Activated CD8-positive, alpha-beta memory T cell treated with anti-CD3 and anti-CD28 coated beads for 36 hours (primary cell): ENCODE data around the gene NTM. TPM values are rescaled to one million over a fixed set of nuclear protein-coding genes. Genes with fewer than 3 reads are reported as not detected.

Source experiments
- CTCF ChIA-PET: fragments of 350-600 bp; sonication (Branson Sonifier 250); formaldehyde crosslinking; loops from one replicate; lab custom pipeline; 2021; ENCODE audit warnings: antibody characterized with exemption; lab: Charles Lee
- POLR2A ChIA-PET: fragments of 350-600 bp; sonication (Branson Sonifier 250); formaldehyde crosslinking; loops from one replicate; lab custom pipeline; 2021; ENCODE audit warnings: antibody characterized with exemption; lab: Charles Lee
- total RNA-seq, 2 experiments: library from RNA; stranded (reverse); gene quantifications; one replicate each; pipeline ENCODE4 v1.2.3, GENCODE V29; 2021

NTM gene
- total RNA-seq, 2 experiments from 2014 or later, result not detected

DNA sequence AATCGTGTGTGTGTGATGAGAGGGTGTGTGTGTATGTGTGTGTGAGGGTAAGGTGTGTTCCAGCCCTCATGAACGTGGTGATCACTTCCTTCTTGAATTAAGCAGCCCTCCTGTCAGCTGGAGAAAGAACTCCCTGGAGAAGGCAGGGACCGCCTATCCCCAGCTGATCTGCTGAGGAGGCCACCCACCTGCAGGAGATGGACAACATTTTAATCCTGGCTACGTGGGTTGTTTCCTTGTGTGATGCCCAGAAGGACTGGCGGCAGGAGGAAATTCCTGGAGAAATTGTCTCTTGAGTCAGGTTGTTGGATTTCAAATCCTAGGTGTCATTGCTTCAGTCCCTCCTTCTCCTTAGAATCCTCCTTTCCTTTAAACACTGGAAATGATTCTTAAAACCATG is 878.8 kb downstream of the NTM start:
- POLR2A ChIA-PET, result no interaction called here
- CTCF ChIA-PET, result no interaction called here

GRCh38 chr11:132251061-132251460 is 880.6 kb downstream of the NTM start:
- ChIA-PET POLR2A (no interaction called here), CTCF (no interaction called here)

- ChIA-PET CTCF (no interaction called here), POLR2A (no interaction called here)
These were observed 883.3 kb downstream of the NTM start for GRCh38 chr11:132253469-132254264.

DNA sequence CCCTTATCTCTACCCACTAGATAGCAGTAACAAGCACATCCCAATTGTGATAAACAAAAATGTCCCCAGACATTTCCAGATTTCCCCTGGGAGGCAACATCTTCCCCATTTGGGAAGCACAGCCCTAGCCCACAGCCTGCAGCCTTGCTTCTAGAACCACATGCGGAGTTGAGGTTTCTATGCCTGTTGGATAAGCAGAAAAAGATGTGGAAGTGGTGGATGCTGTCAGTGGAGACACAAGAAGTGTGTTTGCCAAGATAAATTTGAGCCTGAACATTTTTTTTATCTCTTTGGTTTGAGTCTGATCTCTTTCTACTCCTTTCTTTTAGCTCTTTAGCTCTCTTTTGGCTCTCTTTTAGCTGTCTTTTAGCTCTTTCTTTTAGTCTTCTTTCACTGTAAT is 884.5 kb downstream of the NTM start:
- ChIA-PET CTCF (no interaction called here), POLR2A (no interaction called here)

DNA sequence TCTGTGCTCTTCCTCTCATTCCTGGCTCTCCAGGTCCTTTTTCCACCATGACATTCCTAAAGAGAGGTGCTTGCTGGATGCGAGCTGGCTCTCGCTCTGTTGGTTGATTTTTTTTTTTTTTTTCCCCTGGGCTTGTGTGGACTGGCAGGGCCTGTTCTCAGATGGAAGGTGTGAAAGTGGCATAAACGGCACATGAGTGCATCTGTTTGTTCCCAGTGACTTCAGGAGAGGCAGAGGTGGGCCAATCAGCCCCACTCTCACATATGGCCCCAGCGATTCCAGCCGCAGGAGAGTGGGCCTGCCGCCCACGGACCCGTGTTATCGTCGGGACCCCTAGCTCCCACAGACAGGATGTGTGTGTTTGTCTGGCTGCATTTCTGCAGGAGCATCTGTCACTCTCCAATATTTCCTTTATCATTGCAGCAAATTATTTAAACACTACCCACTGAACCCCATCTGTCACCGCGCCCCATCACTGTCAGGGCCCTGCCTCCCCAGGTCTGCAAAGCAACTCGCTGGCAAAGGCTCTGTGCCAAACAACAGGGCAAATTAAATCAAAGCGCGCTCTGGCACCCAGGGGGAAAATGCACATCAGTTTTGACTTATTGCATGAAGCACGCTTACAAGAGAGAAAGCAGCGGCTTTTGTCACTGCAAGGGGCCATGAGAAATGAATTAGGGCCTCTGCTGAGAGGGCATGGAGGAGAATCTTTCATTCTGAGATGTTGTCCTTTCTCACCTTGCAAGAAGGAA is 886.3 kb downstream of the NTM start:
- ChIA-PET CTCF (no interaction called here), POLR2A (no interaction called here)

DNA sequence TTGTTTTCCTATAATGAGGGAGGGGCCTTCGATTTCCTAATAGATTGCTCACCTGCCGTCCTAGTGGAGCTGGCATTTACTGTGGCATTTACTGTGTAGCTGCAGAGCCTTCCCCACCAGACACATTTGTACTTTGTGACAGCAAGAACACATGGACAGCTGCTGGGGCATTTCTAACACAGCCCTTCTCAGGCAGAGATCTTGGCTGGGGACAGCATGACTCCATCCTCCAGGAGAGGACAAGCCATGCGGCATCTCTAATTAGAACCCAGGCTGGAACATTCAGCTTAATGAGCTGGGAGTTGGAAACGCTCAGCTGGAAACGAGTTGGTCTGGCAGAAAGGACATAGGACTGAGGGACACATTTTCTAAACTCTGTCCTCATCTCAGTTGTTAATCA is 887.5 kb downstream of the NTM start:
- ChIA-PET POLR2A (no interaction called here), CTCF (no interaction called here)

DNA sequence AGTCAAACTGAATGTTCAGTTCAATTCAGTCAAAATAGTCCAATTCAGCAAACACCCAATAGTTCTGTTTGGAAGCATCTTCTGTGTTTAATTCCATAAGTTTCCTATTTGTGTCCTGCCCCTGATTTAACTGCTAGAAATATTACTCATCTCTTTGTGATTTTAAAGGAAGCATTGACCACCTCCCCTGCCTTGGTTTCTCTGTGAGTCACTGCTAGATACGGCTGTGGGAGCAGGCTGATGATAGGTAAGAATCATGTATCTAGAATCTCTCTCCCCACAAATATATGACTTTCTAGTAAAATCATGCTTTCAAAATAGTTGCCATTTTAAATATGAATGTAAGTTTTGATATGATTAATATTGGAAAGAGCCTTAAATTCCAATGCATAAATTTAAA is 888.5 kb downstream of the NTM start:
- CTCF ChIA-PET, result no interaction called here
- POLR2A ChIA-PET, result no interaction called here

GRCh38 chr11:132260636-132261035 is 890.2 kb downstream of the NTM start:
- ChIA-PET CTCF (no interaction called here), POLR2A (no interaction called here)

- ChIA-PET POLR2A (no interaction called here), CTCF (no interaction called here)
These were observed 892.8 kb downstream of the NTM start for GRCh38 chr11:132263241-132263640.

DNA sequence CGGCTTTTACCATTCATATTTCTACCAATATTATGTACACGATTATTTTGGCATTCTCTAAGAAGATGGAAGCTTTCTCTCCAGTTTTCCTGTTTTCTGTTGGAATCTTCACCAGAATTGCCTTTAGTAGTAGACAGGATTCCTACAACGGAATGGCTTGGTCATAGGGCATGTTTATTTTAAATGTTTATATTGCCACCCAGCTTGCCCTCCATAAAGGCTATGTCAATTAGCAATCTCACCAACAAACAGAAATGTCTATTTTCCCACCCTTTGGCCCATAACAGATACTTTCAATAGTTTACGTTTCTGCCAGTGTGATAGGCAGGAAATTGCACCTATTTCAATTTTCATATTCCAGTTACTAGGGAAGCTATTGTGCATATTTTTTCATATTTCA is 893.5 kb downstream of the NTM start:
- CTCF ChIA-PET, result no interaction called here
- POLR2A ChIA-PET, result no interaction called here

GRCh38 chr11:132264616-132265015 is 894.2 kb downstream of the NTM start:
- POLR2A ChIA-PET, result no interaction called here
- CTCF ChIA-PET, result no interaction called here

DNA sequence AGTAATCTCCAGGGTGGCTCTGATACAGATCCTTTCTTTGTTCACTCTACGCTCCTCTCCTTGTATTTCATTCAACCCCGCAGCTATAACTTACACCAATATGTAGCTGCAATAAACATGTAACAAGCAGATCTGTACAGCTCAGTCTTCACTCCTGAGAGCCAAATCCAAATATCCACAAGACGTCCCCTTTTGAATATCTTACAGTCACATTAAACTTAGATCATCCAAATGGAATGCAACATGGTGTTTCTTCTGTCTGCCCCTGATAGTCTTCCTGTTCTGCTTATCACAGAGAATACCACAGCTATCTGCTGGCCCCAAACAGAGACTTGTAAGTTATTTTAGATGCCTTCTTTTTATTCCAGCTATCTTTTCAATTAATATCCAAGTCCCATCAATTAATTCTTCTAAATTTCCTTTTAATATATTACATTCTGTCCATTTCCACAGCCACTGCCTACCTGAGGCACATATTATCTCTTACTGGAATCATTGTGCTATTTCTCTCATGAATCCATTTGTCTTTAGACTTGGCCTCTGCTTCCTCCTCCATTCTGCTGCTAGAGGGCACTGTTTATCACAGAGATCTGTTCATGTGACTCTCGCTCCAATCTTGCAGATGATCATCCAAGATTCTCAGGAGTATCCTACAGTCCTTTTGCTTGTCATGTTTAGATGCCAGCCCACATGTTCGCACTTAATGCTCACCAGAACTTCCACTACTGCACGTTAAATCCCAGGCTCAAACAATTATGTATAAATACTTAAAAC is 908.6 kb downstream of the NTM start:
- ChIA-PET CTCF (no interaction called here), POLR2A (no interaction called here)

GRCh38 chr11:132284048-132284447 is 913.6 kb downstream of the NTM start:
- ChIA-PET CTCF (no interaction called here), POLR2A (no interaction called here)

- POLR2A ChIA-PET, result no interaction called here
- CTCF ChIA-PET, result no interaction called here
These were observed 914.2 kb downstream of the NTM start for GRCh38 chr11:132284611-132285010.

GRCh38 chr11:132285631-132286030 is 915.2 kb downstream of the NTM start:
- POLR2A ChIA-PET, result no interaction called here
- CTCF ChIA-PET, result no interaction called here

DNA sequence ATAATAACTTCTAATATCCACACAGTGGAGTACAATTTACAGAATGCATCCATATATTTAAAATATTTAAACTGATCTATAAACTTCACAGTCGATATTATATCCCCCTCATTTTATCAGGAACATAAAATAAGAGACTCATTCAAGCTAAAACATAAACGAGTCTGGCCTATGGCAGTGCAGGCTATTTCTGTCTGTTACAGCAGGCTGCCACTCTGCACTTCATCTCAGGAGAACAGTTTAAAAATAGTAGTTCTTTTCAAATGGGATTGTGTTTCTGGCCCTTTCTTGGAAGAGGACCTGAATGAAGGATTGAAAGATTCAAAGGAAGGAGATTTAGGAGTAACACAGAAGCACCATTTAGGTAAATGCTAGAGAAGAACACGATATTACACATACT is 915.7 kb downstream of the NTM start:
- ChIA-PET POLR2A (no interaction called here), CTCF (no interaction called here)

DNA sequence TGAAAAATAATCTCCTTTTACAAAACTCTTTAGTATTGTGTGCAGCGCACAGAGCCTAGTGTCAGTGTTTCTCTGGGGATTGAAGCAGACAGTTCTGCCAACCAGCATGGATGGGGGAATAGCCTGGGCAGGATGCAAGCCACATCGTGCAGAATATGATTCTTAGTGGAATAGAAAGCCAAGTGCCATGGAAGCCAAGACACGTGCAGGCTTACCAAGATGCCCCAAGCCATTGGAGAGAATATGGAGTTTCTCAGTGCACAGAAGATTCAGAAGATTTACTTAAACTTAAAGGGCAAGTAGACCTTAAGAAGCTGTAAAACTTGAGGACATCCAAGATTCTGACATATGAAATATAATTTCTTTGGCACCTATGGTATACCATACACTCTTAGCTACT is 917.6 kb downstream of the NTM start:
- CTCF ChIA-PET, result no interaction called here
- POLR2A ChIA-PET, result no interaction called here

- CTCF ChIA-PET, result no interaction called here
- POLR2A ChIA-PET, result no interaction called here
These were observed 919.3 kb downstream of the NTM start for GRCh38 chr11:132289590-132290256.

DNA sequence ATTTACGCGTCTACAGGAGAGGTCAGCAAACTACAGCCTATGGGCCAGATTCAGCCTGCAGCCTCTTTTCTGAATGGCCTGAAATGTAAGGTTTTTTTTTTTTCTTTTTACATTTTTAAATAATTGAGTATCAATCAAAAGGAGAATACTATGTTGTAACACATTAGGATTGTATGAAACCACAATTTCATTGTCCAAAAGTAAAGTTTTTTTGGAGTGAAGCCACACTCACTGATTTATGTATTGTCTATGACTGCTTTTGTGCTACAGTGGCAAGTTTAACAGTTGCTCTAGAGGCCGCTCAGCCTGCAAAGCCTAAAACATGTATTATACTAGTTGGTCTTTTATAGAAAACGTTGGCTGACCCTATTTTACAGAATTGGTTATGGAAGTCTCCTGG is 923.2 kb downstream of the NTM start:
- CTCF ChIA-PET, result no interaction called here
- POLR2A ChIA-PET, result no interaction called here
